LoVo (cell line): ENCODE results near the gene ATP13A1.

Source experiments
- DNase-seq: peaks from one replicate; pipeline ENCODE4 v3.0.0-alpha.2; 2016; ENCODE audit warnings: low spot score

ATP13A1 gene

GRCh38 chr19:19662871-19663255 is 613 bp downstream of the ATP13A1 start:
- no peak for DNase-seq

GRCh38 chr19:19662344-19662743 is 1.1 kb downstream of the ATP13A1 start:
- DNase-seq, result no peak

- DNase-seq, result no peak
These were observed 1.7 kb downstream of the ATP13A1 start for GRCh38 chr19:19661675-19662251.

GRCh38 chr19:19661141-19661674 is 2.3 kb downstream of the ATP13A1 start:
- no peak for DNase-seq

GRCh38 chr19:19659646-19660245 is 3.7 kb downstream of the ATP13A1 start:
- DNase-seq, result no peak

GRCh38 chr19:19657397-19657783 is 6.1 kb downstream of the ATP13A1 start:
- DNase-seq, result no peak

- DNase-seq, result no peak
These were observed 6.8 kb downstream of the ATP13A1 start for GRCh38 chr19:19656451-19657396.

- no peak for DNase-seq
These were observed 7.7 kb downstream of the ATP13A1 start for GRCh38 chr19:19655641-19656343.

GRCh38 chr19:19655051-19655594 is 8.4 kb downstream of the ATP13A1 start:
- DNase-seq, result no peak

- no peak for DNase-seq
These were observed 9.0 kb downstream of the ATP13A1 start for GRCh38 chr19:19654441-19654840.

- no peak for DNase-seq
These were observed 9.8 kb downstream of the ATP13A1 start for GRCh38 chr19:19653597-19654147.

GRCh38 chr19:19652482-19653295 is 10.8 kb downstream of the ATP13A1 start:
- no peak for DNase-seq

- DNase-seq, result no peak
These were observed 12.4 kb downstream of the ATP13A1 start for GRCh38 chr19:19651076-19651475.

- no peak for DNase-seq
These were observed 13.1 kb downstream of the ATP13A1 start for GRCh38 chr19:19650331-19650730.

GRCh38 chr19:19649580-19649995 is 13.9 kb downstream of the ATP13A1 start:
- DNase-seq, result no peak

GRCh38 chr19:19649155-19649554 is 14.3 kb downstream of the ATP13A1 start:
- no peak for DNase-seq

- DNase-seq, result no peak
These were observed 16.2 kb downstream of the ATP13A1 start for GRCh38 chr19:19647037-19647835.

GRCh38 chr19:19645233-19645870 is 18.1 kb downstream of the ATP13A1 start:
- no peak for DNase-seq

GRCh38 chr19:19644054-19644388 is 19.5 kb downstream of the ATP13A1 start:
- DNase-seq, result no peak
